Activated T-cell treated with anti-CD3 and anti-CD28 coated beads, Interleukin-2, amount 50 U/mL, for 1 hour (primary cell): ENCODE data around the gene GPR156.

Experiments used
- DNase-seq: peaks from one replicate; pipeline ENCODE4 v3.0.0-alpha.2; 2020

Gene GPR156

DNA sequence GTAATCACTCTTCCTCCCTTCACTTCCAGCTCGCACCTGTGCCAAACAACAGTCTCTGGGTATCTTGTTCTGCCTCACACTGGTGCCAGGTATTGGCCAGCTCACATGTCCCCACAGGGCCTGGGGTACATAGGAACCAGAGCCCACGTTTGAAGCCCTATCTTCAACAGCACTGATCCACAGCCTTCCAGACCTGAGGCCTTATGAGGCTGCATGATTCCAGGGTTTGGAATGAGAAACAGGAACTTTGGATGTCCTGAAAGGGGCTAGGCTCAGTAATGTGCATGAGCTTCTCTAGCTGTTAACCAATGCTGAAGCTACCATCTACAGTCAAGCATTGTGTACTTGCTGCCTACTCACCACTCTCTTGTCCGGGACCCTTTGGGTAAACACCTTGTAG, 92.4 kb downstream of the GPR156 start:
- DNase-seq: no peak

- no peak for DNase-seq
These were observed 92.9 kb downstream of the GPR156 start for GRCh38 chr3:120192159-120192558.

DNA sequence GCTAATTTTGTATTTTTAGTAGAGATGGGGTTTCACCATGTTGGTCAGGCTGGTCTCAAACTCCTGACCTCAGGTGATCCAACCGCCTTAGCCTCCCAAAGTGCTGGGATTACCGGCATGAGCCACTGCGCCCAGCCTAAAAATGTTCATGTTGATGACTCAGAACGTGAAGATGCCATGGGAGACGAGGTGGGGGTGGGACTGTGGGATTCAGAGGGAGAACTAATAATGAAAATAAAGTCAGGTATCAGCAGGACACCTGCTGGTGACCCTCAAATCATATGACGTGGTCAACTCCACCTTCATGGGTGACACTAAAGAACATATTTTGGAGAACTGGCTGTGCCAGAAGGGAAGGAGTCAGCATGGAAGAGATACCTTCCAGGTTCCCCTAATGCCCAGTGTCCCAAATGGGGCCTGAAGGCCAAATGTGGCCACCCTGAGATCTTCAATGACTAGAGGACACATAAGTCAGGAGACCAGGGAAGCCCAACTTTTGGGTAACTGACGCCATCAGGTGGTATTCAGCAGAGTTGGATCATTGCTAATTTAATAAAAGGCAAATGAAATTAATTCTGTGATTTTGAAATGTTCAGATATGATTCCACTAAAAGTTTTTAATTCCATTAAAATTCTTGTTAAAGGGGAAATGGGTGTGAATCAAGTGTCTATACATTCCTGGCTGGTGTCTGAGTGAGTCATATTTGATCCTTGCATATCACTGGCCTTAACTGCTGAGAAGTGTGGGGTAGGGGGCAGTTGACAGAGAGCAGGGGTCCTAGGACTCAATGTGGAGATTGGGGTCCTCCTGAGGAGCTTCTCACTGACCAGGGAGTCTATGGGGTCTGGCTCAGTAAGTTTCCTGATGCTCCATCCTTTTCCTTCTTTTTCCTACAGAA, 102.2 kb downstream of the GPR156 start:
- no peak for DNase-seq

DNA sequence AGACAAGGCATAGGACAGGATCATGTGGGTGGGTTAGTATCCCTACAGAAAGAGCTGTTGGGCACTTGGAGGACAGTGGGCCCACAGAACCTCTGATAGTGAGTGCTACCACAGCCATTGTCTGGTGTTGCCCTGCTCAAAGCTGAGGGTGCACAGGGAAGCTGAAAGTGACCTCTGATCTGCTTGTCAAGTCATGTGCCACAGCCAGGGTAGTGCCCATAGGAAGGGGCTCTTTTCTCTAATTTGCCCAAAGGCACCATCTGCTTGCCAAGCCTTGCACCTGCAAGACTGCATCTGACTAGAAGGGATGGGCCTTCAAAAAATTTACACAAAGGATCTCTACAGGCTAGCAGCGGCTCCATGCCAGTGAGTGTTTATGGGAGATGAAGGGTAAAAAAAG, 103.4 kb downstream of the GPR156 start:
- no peak for DNase-seq

DNA sequence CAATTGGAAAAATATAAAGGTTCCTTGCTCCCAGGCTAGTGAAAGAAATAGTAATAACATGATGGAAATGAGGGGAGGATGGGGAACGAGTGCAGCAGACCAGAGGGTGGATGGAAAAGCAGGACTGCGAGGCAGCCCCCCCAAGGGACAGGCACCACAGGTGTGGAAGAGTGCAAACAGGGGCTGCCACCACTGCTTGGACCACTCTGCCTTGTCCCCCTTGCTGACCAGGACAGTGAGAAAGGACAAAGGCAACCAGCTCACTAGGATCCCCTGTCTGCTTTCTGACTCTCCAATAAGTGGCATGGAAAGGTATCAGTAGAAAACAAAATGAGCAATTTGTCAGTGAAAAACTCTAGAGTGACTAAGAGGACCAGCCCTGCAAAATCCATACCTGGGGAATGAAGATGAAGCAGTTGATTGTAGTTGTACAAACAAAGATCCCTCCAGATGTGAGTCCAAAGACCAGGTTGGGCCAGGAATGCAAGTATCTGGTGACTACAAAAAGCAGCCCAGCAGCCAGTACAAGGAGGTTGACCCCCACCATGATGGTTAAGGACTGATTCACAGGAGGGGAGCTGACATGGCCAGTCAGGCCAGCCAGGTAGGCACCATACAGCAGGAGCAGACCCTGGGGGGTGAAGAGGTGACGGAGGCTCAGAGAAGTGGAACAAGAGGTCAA, 104.2 kb downstream of the GPR156 start:
- no peak for DNase-seq

DNA sequence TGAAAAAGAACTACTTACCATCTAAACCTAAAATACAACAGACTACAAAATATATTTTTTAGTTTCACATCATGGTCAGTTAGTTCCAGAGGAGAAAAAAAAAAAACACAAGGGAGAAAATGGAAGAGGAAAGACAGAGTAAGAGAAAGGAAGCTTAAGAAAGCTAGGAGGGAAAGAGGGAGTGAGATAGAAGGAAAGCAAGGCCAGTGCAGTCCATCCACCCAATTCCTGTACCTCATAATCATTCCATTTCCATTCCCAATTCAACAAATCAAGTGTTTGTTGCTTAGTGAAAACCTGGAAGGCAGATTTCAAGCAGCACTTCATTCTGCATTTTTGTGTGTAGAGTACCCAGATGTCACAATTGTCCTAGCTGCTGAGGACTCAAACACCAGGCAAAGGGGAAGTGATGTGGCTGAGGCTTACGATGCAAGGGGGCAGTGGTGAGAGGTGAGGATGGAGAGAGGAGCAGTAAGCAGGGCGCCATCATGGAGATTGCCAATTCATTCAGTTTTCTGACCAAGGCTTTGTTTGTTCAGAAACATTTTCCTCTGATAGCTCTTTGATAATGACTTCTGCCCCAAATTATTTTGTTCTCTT, 107.2 kb downstream of the GPR156 start:
- DNase-seq: no peak

GRCh38 chr3:120177151-120177550, 107.9 kb downstream of the GPR156 start:
- no peak for DNase-seq

DNA sequence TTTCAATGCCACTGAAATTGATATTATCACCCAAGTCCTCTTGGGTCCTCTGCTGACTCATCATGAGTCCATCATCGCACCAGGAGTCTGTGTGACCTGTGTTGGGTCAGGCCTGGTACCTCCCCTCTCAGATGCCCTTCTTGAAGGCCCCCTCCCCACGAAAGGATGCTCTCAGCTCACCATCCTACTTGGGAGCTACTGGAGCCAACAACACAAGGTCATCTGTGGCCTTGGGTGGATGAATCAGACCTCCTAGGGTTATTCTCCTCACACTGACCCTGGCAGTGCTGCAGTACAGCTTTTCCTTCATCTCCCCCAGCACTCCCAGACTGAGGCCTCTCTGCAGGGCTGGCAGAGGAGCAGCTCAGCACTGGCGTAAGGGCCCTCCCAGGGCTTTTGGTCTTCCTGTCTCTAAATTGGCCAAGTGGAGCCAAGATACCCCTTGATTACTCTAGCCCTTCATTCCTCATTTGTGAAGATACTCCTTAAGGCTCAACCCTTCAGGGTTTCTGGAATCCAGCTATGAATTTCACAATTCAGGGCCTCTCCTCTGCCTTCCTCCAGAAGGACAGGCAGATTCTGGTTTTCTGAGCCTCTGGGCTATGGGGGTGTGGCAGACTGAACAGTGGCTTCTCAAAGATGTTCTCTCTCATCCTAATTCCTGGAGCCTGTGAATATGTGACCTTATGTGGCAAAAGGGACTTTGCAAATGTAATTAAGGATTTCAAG, 110.0 kb downstream of the GPR156 start:
- no peak for DNase-seq

DNA sequence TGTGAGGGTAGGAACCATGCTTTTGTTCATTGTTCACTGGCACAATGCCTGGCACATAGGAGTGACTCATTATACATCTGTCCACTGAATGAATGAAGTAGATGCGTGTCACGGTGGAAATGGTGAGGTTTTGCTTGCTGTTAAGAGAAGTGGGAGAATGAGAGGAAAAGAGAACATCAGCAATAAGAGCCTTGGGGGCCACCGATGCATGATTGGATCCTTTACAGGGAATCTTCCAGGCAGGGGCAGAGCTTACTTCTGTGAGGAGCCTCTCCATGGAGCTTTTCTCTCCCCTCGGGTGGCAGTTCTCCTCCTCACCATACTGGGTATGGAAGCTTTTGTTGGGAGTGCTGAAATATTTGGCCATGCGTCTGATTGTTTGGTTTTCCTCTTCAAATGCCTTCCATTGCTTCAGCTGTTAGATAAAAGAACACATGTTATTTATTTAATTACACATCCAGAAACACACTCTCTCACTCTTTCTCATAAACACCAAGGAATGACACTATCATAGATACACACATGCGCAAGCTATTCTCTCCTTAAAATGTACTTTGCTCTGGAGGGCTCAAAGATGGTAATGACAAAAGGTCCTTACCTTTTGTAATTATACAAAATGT, 111.9 kb downstream of the GPR156 start:
- no peak for DNase-seq

DNA sequence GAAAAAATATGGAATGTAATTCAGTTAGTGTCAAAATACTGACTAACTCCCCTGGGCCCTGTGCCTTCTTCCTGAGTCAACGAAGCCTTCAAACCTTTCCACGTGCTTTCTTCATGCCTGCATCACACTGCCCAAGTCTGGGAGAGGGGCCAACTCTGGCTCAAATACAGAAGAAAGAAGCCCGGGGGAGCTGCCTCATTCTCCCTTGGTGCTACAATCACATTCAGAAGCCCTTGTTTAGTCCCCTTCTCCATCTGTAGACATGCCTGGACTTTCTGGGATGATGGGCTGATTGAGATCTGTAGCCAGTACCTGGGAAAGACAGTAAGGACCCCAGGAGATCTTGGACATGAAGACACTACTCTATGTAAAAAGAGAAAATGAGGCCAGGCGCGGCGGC, 113.0 kb downstream of the GPR156 start:
- DNase-seq: no peak

DNA sequence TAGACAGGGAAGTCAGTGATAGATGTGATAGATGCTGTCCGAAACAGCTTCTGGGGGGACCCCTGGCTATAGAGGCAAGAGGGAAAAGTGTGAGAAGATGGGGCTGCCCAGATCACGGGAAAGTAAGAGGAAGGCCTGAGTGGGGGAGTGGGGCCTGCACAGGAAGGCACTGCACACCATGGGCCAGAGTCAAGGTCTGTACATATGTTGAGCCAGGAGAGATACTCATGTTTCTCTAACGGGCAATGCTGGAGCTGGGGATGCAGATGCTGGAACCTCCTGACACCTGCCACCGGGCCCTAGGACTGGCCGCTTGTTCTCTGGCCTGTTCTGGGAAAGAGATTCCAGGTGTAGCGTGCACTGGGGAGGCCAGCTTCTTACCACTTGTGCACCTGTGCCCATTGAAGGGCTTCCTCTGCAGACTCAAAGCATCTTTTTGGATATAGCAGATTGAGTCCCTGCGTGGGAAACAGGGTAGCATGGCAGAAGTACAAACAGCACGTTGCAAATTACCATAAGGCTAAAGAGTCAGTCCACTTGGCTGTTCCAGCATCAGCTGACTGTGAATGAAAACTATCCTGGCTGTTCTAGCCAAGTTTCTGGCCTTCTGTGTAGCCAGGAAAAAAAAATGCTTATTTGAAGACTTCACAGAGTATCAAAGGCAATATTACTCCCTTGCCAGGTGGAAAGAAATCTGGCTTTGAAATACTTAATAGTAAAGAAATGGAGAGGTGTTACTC, 113.7 kb downstream of the GPR156 start:
- DNase-seq: no peak

DNA sequence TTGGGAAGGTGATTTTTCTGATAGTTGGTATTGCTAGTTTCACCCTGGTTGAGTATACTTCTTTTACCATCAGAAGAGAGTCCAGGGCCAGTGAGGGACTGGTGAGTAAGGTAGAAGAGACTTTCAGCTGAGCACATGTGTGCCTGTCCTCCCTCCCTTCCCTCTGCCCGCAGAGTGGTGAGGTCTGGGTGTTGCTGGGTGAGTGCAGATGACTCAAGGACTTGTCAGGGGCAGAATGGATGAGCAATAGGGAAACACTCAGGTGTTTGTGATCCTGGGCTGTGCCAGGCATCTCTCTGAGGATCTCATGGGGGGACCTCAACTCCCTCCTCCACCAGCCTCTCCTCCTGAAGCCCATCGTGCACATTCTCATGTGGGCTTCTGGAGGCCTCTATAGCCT, 114.8 kb downstream of the GPR156 start:
- no peak for DNase-seq

DNA sequence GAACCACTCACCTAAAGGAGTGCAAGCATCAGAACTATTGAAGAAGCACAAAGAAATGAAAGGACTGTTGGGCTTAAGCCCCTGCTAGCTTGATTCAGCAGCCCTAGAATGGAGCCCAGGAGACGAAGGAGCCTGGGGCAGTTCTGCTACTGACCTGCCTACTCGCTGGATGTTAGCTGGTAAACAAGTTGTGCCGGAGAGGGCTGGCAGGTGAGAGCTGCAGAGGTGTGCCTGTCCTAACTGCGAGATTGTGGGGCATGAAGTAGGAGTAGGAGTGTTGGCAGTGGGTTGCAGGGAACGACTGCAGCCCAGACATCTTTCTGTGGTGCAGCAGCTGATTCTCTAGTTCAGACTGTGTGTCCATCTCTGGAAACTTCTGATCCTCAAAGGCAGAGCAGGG, 115.6 kb downstream of the GPR156 start:
- no peak for DNase-seq

DNA sequence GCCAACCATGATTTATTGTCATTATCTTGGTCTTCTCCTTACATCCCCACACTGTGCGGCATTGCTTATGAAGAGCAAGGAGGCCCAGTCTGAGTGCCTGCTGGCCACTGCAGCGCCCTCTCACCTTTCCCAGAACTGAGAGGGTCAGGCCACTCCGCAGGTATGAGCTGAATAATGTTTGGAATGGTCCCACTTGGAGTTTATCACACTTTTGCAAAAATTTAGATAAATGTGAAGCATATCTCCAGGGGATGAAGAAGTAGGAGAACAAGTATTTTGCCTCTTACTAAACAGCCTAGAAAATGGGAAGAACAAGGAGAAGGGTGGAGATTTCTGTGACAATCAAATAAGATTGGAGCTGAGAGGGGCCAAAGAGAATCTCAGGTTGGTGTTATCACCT, 116.4 kb downstream of the GPR156 start:
- no peak for DNase-seq

DNA sequence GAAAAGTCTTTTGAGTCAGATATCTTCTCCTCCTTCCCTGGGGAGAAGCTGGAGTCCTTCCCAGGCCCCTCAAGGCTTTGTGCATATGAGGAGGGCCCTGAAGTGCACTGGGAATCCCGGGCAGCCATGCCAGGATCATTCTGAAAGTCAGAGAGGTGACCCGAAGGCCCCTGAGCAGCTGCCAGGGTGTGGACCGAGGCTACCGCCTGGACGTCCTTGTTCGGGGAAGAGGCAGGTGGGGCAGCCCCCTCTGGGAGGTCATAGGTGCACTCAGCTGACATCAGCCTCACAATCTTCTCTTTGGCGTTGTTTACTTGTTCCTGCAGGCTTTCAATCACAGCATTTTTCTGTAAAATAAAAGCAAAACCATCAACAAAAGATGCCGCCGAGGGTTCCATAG, 117.0 kb downstream of the GPR156 start:
- no peak for DNase-seq

DNA sequence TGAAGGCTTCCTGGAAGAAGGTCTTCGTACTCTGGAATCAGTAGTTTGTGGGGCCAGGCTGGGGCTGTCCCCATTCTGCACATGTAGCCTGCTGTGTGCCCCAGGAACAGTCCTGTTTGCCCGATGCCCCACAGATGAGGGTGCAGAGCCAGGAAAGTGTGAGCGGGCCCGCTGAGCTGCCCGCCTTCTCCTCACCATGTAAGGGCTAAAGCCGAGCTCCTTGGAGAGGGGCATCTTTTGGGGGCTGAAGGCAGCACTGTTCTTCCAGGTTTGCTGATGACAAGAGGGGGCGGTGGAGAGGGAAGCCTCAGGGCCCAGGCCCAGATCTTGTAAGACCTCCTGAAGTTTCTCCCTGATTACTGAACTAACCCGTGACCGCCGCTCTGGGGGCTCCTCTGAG, 117.5 kb downstream of the GPR156 start:
- DNase-seq: no peak

DNA sequence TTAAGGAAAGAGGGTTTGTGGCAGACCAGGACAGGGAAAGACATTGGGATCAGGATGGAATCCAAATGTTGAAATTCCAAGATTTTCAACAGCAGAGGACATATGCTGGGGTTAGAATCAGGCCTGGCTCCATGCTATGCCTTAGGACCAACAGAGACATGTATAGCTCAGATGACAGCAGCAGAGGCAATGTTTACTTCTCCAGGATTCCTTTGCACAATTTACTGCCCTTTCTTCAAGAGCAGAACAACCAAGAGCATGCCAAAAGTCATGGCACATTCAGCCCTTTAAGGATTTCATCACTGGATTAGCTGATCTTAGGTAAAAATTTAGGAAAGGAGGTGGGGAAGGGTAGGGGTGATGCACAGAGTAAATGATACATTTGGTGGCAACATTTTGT, 121.2 kb downstream of the GPR156 start:
- no peak for DNase-seq

DNA sequence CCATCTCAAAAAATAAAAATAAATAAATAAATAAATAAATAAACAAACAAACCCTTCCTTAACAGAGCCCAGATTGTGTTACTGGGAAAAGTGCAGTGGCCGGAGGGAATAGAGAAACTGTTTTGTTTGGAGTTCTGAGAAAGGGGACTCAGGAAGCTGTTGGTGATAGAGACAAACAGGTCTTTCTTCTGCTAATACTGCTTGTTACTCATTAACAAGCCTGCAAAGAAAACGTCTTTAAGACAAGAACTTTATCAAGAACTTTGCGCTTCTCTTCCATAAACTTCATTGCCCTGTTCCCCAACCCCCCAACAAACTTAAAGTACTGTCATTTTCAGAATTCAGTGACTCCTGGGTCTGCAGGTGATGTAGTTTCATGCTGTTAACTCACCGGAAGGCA, 122.0 kb downstream of the GPR156 start:
- no peak for DNase-seq

GRCh38 chr3:120162400-120162799, 122.6 kb downstream of the GPR156 start:
- no peak for DNase-seq

DNA sequence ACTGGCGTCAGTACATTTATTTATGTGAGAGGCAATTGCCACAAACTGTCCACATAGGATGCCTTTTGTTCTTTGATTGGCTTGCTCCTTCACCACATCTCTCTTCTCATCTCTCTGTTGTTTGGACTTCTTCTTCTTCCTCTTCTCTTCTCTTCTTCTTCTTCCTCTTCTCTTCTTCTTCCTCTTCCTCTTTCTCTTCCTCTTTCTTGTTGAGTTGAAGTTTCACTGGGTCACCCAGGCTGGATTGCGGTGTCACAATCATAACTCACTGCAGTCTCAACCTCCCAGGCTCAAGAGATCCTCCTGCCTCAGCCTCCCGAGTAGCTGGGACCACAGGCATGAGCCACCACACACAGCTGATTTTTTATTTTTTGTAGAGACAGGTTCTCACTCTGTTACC, 123.1 kb downstream of the GPR156 start:
- no peak for DNase-seq

- no peak for DNase-seq
These were observed 125.0 kb downstream of the GPR156 start for GRCh38 chr3:120160050-120160449.

- DNase-seq: no peak
These were observed 127.3 kb downstream of the GPR156 start for GRCh38 chr3:120157681-120158080.
